ENCODE data around the gene SLC25A45. TPM values are rescaled to one million over a fixed set of nuclear protein-coding genes. Genes with fewer than 3 reads are reported as not detected.
A peak's percentile ranks its signal among the peaks of the same experiment; 100 is the strongest.

Gene SLC25A45
- total and polyA plus RNA-seq, 2 of the 4 experiments (the other 2 are of a cell fraction) = 0.72 to 1.2 TPM

DNA sequence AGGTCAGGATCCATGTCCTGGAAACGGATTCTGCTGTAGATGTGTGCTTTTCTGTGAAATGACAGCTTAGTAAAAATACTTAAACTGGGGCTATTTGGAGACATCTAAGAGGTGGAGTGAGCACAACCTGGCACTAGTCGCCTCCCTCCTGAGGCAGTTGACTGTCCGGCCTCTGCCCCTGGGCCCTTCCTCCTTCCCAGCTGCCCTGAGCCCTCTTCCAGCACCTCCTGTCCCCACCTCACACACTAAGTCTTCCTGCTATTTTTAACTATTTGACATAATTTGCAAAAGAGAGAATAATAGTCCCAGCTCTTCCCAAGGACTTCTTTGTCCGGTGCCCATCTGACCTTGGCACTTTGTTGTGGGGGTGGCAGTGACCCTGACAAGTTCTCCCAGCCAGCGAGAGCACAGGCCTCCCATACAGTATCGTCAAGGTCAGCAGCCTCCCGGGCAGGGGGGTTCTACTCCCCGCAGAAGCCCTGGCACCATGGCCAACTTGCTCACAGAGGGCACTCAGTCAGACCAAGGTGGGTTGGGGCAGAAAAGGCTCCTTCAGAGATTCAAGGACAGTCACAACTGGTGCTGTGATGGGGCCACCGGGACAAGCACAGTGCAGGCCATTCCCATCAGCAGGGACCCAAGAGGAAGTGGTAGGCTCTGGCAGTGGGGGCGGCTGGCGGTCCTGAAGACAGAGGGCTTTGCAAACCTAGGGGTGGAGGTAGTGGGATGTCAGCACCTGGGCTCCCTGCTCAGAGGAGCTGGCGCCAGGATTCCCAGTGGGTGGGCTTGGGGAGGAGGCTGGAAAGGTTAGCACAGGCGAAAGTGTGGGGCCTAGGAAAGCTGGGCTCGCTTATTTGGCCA lies 34.6 kb upstream of the SLC25A45 start:
- CTCF ChIA-PET = interaction anchor here (0.9 to 1.9 kb wide), 8 partner anchors 12 to 93 kb away, joined by 3 to 8 read pairs (median 6); partner anchors contain the start of gene FRMD8
- H3K14ac ChIP-seq (replicated peaks; ENCODE audit: low read depth, low read length) = peak overlapping the region; percentile 86
- WGBS, 2 experiments (ENCODE audit: extremely low coverage in 2 of 2, insufficient read length in 1 of 2) = 69% methylated on average over 7 of the region's 14 CpGs; no CpG with 5 or more reads in 1 of the 2 experiments
- H3K56ac ChIP-seq (ENCODE audit: extremely low read depth, insufficient read depth, low read length) = no peak overlapping the region
- no peak overlapping the region for H3K4me3 ChIP-seq (ENCODE audit: insufficient read depth, low read depth, low read length)
- TF ChIP-seq BHLHE40 (IDR thresholded peaks at IDR 0.05; ENCODE audit: low read depth, low read length) (no peak), CEBPB (IDR thresholded peaks at IDR 0.05; ENCODE audit: low read depth, low read length) (no peak), RCOR1 (IDR thresholded peaks at IDR 0.05; ENCODE audit: insufficient replicate concordance, low read length) (no peak), RFX5 (IDR thresholded peaks at IDR 0.05; ENCODE audit: low read depth, low read length) (no peak), POLR2A (IDR thresholded peaks at IDR 0.05; ENCODE audit: low read depth, low read length) (no peak), MAFK (IDR thresholded peaks at IDR 0.05; ENCODE audit: low read depth, low read length) (no peak), NFE2L2 (IDR thresholded peaks at IDR 0.05; ENCODE audit: low read depth, low read length) (no peak), CHD1 (IDR thresholded peaks at IDR 0.05; ENCODE audit: low read depth, low read length) (no peak), FOS (IDR thresholded peaks at IDR 0.05; ENCODE audit: low read depth, low read length) (no peak), SMC3 (IDR thresholded peaks at IDR 0.05; ENCODE audit: low read depth, low read length) (no peak), MXI1 (IDR thresholded peaks at IDR 0.05; ENCODE audit: borderline replicate concordance, low read depth, low read length) (no peak)
- TF ChIP-seq, protein P1, sequence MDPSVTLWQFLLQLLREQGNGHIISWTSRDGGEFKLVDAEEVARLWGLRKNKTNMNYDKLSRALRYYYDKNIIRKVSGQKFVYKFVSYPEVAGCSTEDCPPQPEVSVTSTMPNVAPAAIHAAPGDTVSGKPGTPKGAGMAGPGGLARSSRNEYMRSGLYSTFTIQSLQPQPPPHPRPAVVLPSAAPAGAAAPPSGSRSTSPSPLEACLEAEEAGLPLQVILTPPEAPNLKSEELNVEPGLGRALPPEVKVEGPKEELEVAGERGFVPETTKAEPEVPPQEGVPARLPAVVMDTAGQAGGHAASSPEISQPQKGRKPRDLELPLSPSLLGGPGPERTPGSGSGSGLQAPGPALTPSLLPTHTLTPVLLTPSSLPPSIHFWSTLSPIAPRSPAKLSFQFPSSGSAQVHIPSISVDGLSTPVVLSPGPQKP (IDR thresholded peaks at IDR 0.05; ENCODE audit: borderline replicate concordance, low read depth, low read length) = no peak
- POLR2A ChIA-PET (ENCODE audit: unreplicated experiment) = interaction anchor here (0.6 to 6.8 kb wide), 2 partner anchors 30 to 83 kb away, joined by 4 to 142 read pairs; partner anchors contain the start of gene MALAT1
- peak overlapping the region; percentile 72 for H3K27ac ChIP-seq (ENCODE audit: insufficient read depth, low read length)
- DNase-seq (no peak), ATAC-seq (ENCODE audit: low read depth) (no peak)
- peaks cover 9% of the 10 kb centered on the region for H4K20me1 ChIP-seq (ENCODE audit: insufficient read depth, low read length)
- H4K91ac ChIP-seq (ENCODE audit: insufficient read depth, low read depth, low read length) = peak overlapping the region; percentile 54; the same call in 1 of the 2 replicates
- H4K8ac ChIP-seq (ENCODE audit: low read depth in 2 of 2, low read length in 2 of 2) = peak overlapping the region in 1 of 2 experiments; percentile 25; a peak in 1 of 4 replicates
- in situ Hi-C loops (cut with MboI; ENCODE audit: low sequenced_read_pairs) (no loop called here), dilution Hi-C loops (cut with HindIII; ENCODE audit: low sequenced_read_pairs, unreplicated experiment) (no loop called here), intact Hi-C loops (cut with micrococcal nuclease) (loop anchor here (1.0 kb wide), 1 partner anchor 93 kb away; no protein-coding TSS in a partner anchor)
- peak overlapping the region; percentile 94 for H2AK9ac ChIP-seq (replicated peaks; ENCODE audit: low read depth, low read length, poor library complexity)
- H3K79me1 ChIP-seq (ENCODE audit: low read depth in 1 of 2, low read length in 2 of 2) = peaks cover 10 to 69% of the 10 kb centered on the region in 2 experiments; a peak in 2 of 4 replicates
- peak overlapping the region; percentile 40 for H3K4me2 ChIP-seq (ENCODE audit: low read depth, low read length)
- H3K36me3 ChIP-seq (ENCODE audit: control insufficient read depth, insufficient read depth, low read length) = peaks cover 6% of the 10 kb centered on the region
- peak overlapping the region; percentile 71 for H2BK120ac ChIP-seq (ENCODE audit: low read depth, low read length)
- H2AK5ac ChIP-seq (ENCODE audit: low read depth, low read length) = peak overlapping the region; percentile 95
- H2BK5ac ChIP-seq (ENCODE audit: low read depth, low read length, poor library complexity, severe bottlenecking) = peak overlapping the region; percentile 82
- no peaks in the 10 kb centered on the region for H3K9me1 ChIP-seq (ENCODE audit: insufficient read depth, low read length)
- no peak overlapping the region for H3K18ac ChIP-seq (ENCODE audit: low read depth, low read length)
- H3K4ac ChIP-seq (ENCODE audit: low read depth, low read length) = peak overlapping the region; percentile 91
- no TSS peak for BruUV-seq (replicated peaks)
- H3K23ac ChIP-seq (ENCODE audit: low read depth, low read length) = peak overlapping the region; percentile 52
- no peaks in the 10 kb centered on the region for H3K9me3 ChIP-seq (ENCODE audit: control insufficient read depth, insufficient read depth, low read length)
- peak overlapping the region; percentile 31 for H3K9ac ChIP-seq (ENCODE audit: low read depth, low read length)
- H3K4me1 ChIP-seq (ENCODE audit: control insufficient read depth, insufficient read depth, low read length) = peaks cover 38% of the 10 kb centered on the region
- peak overlapping the region; percentile 94 for H2AFZ ChIP-seq (replicated peaks; ENCODE audit: low read length, poor library complexity)
- no peak overlapping the region for H4K5ac ChIP-seq (ENCODE audit: low read depth, low read length)
- H2BK15ac ChIP-seq (ENCODE audit: low read depth, low read length) = peak overlapping the region; percentile 91; the same call in 2 of the 3 replicates
- no peaks in the 10 kb centered on the region for H3K27me3 ChIP-seq (ENCODE audit: control insufficient read depth, insufficient read depth, low read length)
- 0 out of 2 replicates have a peak overlapping the region, but pooled peaks have one; percentile 30 for H2BK20ac ChIP-seq (ENCODE audit: low read depth, low read length)
